Ureter (tissue), 1 donor: Measurements from ENCODE around the gene FOXP3. TPM values are rescaled to one million over a fixed set of nuclear protein-coding genes. Genes with fewer than 3 reads are reported as not detected.

Experiments used
- DNase-seq: peaks from one replicate; pipeline ENCODE4 v3.0.0-alpha.2; 2020; ENCODE audit warnings: low spot score
- total RNA-seq: library from RNA; stranded (reverse); gene quantifications from one replicate; pipeline ENCODE4 v1.2.4, GENCODE V29; 2023
- donor health status: DM: yes; HTN: yes; CAD: no.

The FOXP3 gene
- total RNA-seq, 1 donor from 2014 or later = 0.49 TPM

- no peak for DNase-seq
Observed at GRCh38 chrX:49276207-49276606, 11.7 kb upstream of the FOXP3 start.

- DNase-seq = no peak
Observed at GRCh38 chrX:49273181-49273727, 8.7 kb upstream of the FOXP3 start.

GRCh38 chrX:49272421-49272820, 7.9 kb upstream of the FOXP3 start:
- no peak for DNase-seq

DNA sequence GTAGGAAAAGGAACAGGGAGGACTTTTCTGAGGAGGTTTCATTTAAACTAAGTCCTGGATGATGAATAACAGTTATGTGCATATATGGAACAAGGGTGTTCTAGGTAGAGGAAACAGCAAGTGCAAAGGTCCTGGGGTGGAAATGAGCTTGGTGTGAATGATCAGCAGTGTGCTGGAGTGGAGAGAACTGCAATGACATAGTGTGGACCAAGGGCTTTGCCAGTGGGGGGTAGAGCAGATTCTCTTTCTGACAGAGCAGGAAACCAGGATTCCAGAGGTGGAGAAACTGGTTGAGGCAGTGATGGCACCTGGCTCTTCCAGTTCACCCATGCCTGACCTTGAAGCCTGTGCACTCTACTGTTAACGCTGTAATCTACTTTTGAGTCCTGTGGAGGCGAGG, 6.8 kb upstream of the FOXP3 start:
- DNase-seq = no peak

- DNase-seq = no peak
Observed at GRCh38 chrX:49270249-49270921, 5.9 kb upstream of the FOXP3 start.

- no peak for DNase-seq
Observed at GRCh38 chrX:49269767-49270248, 5.3 kb upstream of the FOXP3 start, which contains the start of gene PPP1R3F. Gene PPP1R3F, plus strand, starts transcription at chrX:49269793. Its CDS starts 77 bp downstream, at chrX:49269870.

DNA sequence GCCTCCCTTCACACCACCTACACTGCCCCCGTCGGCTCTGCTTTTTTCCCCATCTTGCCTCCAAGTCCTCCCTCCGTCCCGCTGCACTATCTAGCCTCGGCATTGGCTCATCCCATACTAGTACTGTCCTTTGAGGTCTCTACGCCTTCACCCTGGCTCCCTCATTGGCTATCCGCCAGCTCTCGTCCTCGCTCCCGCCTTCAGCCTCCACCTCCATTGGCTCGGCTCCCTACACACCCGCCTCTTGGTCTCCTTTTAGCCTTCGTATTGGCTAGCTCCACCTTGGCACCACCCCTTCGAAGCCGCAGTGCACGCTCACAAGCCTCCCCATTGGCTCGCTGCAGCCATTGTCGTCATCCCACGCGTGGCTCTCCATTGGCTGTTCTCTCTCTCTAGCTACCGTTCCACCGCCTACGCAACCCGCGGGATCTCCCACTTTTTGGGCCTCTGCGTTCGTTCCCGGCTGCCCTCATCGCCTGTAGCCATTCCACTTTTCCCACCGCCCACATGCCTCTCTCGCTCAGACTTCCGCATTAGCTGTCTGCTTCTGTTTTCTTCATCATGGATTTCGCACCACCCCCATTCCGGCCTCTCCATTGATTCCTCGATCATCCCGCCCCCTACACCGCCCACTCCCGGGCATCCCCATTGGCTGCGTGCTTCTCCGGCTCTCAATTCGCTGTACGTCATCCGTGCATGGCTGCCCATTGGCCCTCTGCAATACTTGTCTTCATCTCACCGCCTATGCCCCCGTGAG, 4.7 kb upstream of the FOXP3 start:
- DNase-seq = peak; percentile 98

DNA sequence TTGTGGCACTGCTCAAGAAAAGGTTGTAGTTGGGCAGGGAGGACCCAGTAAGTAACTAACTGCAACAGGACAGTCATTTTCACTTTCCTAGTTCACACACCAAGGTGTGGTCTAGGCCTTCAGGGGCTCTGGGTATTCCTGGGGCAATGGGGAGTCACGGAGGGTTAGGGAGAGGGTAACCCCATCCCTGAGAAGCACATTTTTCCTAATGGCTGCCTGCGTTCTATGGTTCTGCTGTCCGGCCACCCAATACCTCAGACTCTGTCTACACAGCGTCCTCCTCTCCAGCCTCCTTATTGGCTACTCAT, 4.1 kb upstream of the FOXP3 start:
- DNase-seq = no peak

DNA sequence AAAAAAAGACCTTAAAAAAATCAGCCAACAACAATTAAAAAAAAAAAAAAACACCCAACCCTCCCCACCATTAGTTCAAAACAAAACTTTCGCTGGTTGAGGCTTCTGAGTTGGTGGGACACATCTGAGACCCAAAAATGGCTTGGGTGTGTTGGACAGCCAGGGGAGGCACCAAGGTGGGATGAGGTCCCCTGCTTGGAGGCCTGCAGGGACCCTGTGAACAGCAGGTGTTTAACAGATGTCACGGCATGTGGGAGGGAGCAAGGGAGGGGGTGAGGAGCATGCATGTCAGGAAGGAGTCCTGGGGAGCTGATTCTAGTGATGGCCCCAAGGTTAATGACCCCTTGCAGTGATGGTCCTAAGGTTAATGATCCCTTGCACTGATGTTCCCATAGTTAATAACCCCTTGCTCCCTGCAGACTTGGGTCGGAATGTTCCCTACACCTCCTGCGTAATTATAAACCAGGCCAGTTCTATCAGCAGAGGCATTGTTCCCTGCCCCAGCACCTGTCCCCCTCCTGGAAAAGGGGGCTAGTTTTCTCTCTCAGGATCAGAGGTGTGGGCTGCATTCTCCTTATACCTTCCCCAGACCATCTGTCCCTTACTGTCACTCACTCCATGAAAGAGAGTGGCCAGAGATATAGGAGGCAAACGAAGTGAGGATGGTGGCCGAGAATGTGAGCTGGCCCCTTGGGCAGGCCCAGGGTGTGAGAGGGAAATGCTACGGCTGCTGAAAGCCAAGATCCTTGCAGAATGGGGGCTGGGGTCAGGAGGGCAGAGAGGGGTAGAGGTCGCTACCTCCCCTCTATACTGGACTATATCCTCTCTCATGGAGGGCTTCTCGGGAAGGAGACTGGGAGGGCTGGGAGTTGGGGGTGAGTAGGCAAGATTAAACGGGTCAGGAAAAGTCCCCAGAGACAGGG, 2.3 kb upstream of the FOXP3 start:
- DNase-seq = no peak

- no peak for DNase-seq
Observed at GRCh38 chrX:49263631-49264030, 879 bp downstream of the FOXP3 start.

DNA sequence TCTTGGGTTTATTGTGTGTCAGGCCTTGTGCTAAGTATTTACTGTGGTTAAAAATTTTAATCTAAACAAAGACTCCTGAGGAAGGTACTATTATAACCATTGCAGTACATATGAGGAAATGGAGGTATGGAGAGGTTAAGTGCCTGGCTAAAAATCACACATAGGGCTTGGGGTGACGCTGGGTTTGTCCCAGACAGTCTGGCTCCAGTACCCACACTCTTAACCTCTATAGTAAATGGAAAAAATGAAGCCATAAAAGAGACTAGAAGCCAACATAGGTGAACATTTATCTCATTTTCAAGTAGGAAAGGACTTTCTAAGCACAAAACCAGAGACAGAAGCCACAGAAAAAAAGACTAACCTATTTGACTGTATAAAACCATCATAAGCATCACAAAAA, 1.9 kb downstream of the FOXP3 start:
- no peak for DNase-seq

DNA sequence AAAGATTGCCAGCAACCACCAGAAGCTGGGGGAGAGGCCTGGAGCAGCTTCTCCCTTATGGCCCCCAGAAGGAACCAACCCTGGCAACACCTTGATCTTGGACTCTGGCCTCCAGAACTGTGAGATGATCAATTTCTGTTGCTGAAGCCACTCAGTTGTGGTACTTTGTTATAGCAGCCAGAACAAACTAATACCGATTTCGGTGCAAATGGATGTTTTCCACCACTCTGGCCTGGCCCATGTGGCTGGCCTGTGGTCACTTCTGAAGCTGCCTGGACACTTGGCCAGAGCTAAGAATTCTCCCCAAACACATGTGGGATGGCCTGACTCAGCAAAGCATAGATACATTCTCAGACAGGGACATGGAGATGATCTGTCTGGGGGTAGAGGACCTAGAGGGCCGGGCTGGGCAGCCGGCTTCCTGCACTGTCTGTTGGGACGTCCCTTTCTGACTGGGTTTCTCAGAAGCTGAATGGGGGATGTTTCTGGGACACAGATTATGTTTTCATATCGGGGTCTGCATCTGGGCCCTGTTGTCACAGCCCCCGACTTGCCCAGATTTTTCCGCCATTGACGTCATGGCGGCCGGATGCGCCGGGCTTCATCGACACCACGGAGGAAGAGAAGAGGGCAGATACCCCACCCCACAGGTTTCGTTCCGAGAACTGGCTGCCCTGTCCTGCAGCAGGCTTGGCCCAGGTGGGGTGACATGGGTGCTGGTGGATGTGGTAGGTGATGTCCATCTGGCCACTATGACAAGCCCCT, 4.1 kb downstream of the FOXP3 start:
- no peak for DNase-seq

GRCh38 chrX:49258749-49259124, 5.8 kb downstream of the FOXP3 start:
- DNase-seq = no peak

DNA sequence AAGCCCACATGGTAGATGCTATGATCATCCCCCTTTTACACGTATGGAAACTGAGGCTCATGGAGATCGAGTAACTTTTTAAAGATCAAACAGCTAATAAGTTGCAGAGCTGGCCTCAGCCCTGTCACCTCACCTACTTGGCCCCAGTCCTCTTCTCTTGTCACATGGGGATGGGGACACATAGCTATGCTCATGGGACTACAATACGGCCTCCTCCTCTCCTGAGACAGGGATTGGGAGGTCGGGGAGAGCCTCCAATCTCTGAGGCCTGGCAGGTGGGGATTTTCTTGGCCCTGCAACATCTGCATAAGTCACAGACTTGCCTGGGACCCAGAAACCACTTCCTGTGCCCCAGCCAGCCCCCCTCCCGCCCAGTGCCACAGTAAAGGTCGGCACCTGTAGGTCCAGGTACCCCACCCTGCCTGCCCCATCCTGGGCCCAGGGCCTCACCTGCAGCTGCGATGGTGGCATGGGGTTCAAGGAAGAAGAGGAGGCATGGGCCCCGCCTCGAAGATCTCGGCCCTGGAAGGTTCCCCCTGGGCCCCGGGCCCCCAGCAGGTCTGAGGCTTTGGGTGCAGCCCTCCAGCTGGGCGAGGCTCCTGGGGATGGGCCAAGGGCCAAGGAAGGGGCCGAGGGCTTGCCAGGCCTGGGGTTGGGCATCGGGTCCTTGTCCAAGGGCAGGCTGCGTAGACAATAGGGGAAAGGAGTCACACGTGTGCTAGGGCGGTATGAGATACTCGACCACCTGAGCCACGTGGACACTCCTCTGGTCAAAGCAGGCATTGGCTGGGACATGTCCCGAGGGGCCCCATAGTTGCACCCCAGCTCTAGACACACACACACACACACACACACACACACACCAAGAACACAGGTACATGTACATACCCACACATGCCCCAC, 6.4 kb downstream of the FOXP3 start:
- DNase-seq = no peak

GRCh38 chrX:49257074-49257790, 7.3 kb downstream of the FOXP3 start:
- DNase-seq = no peak

DNA sequence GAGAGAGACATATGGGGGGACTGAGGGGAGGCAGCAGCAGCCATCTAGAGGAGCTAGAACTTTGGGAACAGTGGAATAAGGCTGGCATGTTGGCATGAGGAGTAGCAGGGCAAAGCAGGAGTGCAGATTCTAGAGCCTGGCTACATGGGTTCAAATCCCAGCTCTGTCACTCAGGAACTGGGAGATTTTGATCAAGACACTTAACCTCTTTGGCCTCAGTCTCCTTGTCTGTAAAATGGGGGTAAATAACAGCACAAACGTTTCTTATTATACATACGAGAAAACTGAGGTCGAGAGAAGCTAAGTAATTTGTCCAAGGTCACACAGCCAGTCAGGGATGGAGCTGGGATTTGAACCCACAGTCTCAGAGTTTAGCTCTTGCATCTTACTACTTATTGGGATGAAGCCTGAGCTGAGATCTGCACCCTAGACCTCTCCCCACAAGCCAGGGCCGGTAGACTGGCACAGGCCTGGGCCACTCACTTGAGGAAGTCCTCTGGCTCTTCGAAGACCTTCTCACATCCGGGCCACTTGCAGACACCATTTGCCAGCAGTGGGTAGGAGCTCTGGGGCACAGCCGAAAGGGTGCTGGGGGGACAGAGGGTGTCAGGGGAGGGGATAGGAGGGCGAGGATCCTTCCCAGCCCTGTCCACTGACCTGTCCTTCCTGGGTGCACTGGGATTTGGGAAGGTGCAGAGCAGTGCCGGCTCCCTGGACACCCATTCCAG, 8.1 kb downstream of the FOXP3 start:
- DNase-seq = no peak

DNA sequence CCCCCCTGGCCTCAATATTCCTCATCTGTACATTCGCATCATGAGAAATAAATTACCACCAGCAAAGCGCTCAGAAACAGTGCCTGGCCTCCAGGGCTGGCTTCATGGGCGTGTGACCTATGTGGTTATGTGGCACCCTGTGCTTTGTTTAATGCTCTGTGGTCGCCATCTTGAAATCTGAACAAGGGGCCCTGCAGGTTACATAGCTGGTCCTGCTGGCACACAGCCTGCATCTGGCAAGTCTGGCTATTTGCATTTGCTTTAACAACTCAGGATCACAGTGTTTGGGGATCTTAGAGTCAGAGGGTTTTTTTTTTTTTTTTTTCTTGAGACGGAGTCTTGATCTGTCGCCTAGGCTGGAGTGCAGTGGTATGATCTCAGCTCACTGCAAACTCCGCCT, 9.9 kb downstream of the FOXP3 start:
- DNase-seq = no peak

DNA sequence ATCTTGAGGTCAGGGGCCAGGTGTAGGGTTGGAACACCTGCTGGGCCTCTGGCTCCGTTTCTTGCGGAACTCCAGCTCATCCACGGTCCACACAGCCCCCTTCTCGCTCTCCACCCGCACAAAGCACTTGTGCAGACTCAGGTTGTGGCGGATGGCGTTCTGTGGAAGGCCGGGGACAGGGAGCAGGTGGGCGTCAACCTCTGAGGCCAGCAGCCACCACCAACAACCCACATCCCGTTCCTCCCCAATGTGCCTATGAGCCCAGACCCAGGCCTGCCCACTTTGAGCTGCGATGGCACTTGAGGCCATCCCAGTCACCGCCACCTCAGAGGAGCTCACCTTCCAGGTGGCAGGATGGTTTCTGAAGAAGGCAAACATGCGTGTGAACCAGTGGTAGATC, 13.2 kb downstream of the FOXP3 start:
- DNase-seq = no peak

- no peak for DNase-seq
Observed at GRCh38 chrX:49250578-49250977, 13.9 kb downstream of the FOXP3 start.
